Measurements from ENCODE around the gene SEZ6L.

- TF ChIP-seq CTCF (IDR thresholded peaks at IDR 0.05; ENCODE audit: insufficient read depth, low read length) (no peak), POLR2AphosphoS5 (IDR thresholded peaks at IDR 0.05; ENCODE audit: low read depth) (no peak), GABPA (IDR thresholded peaks at IDR 0.05; ENCODE audit: low read depth) (no peak)
Observed at GRCh38 chr22:26348810-26349526, 179.7 kb downstream of the SEZ6L start.
